ENCODE data around the gene MID1. TPM values are rescaled to one million over a fixed set of nuclear protein-coding genes. Genes with fewer than 3 reads are reported as not detected.

MID1 gene
- total RNA-seq, 1 donor from 2014 or later, result 32.5 TPM

DNA sequence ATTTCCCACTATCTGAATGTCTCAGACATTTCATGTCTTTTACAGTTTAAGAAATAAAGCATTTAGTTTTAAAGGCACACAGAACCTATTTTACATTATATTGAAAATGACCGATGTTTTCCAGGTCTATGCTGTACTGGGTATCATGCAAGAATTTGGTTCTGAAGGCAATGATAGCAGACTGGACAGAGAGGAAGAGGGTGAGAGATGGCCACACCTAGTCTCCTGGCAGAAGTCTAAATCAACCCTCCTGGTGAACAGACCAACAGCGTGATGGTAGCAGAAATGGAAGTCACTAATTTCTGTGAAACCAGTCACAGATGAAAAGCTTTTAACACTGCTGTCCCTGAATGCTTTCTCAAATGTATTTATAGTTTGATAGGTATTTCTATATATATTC, 41.9 kb downstream of the MID1 start:
- H3K9me3 Mint-ChIP-seq (ENCODE audit: low read depth), result peaks cover 19% of the 10 kb centered on the region
- peaks cover 15% of the 10 kb centered on the region for H3K4me1 Mint-ChIP-seq (ENCODE audit: low read depth)

DNA sequence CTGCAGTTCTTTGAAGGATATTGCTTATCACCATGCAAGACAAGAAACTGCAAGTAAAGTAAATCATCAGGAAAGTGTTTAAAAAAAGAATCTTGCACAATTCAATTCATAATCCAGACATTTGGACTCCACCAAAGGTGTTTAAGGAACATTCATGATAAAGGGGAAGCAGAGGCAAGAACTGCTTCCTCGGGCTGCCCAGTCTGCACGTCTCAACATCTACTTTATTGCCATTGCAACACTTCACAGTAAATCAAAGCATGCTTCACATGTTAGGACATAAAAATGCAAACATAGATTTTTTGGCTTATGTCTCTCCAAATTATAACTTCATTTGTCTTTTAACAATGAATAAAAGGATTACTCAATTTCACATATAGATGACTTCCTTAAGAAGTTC, 42.5 kb downstream of the MID1 start:
- no peak for DNase-seq (ENCODE audit: low spot score, unreplicated experiment)
- H3K27ac Mint-ChIP-seq, result no peak overlapping the region
- H3K9me3 Mint-ChIP-seq (ENCODE audit: low read depth), result peaks cover 19% of the 10 kb centered on the region
- TF ChIP-seq CTCF (IDR thresholded peaks at IDR 0.05; ENCODE audit: unreplicated experiment), result no peak
- no peaks in the 10 kb centered on the region for H3K27me3 Mint-ChIP-seq
- H3K4me3 Mint-ChIP-seq (ENCODE audit: low read depth), result no peak overlapping the region
- peaks cover 1% of the 10 kb centered on the region for H3K36me3 Mint-ChIP-seq (ENCODE audit: insufficient read depth)
- H3K4me1 Mint-ChIP-seq (ENCODE audit: low read depth), result peaks cover 15% of the 10 kb centered on the region

More for the DNA sequence above, 41.9 kb downstream of the MID1 start:
- TF ChIP-seq CTCF (IDR thresholded peaks at IDR 0.05; ENCODE audit: unreplicated experiment), result no peak
- Mint-ChIP-seq H3K36me3 (ENCODE audit: insufficient read depth) (peaks cover 1% of the 10 kb centered on the region), H3K27me3 (no peaks in the 10 kb centered on the region), H3K27ac (no peak overlapping the region), H3K4me3 (ENCODE audit: low read depth) (no peak overlapping the region)
- no peak for DNase-seq (ENCODE audit: low spot score, unreplicated experiment)

- Mint-ChIP-seq H3K27ac (no peak overlapping the region), H3K36me3 (ENCODE audit: insufficient read depth) (peaks cover 1% of the 10 kb centered on the region), H3K27me3 (no peaks in the 10 kb centered on the region), H3K9me3 (ENCODE audit: low read depth) (peaks cover 15% of the 10 kb centered on the region), H3K4me3 (ENCODE audit: low read depth) (no peak overlapping the region), H3K4me1 (ENCODE audit: low read depth) (peaks cover 14% of the 10 kb centered on the region)
- DNase-seq (ENCODE audit: low spot score, unreplicated experiment), result no peak
- no peak for TF ChIP-seq CTCF (IDR thresholded peaks at IDR 0.05; ENCODE audit: unreplicated experiment)
These were observed 43.5 kb downstream of the MID1 start for GRCh38 chrX:10576777-10577447.

GRCh38 chrX:10576186-10576585, 44.2 kb downstream of the MID1 start:
- H3K4me1 Mint-ChIP-seq (ENCODE audit: low read depth), result peaks cover 14% of the 10 kb centered on the region
- no peak overlapping the region for H3K4me3 Mint-ChIP-seq (ENCODE audit: low read depth)
- DNase-seq (ENCODE audit: low spot score, unreplicated experiment), result no peak
- peaks cover 1% of the 10 kb centered on the region for H3K36me3 Mint-ChIP-seq (ENCODE audit: insufficient read depth)
- H3K27me3 Mint-ChIP-seq, result no peaks in the 10 kb centered on the region
- no peak for TF ChIP-seq CTCF (IDR thresholded peaks at IDR 0.05; ENCODE audit: unreplicated experiment)
- H3K27ac Mint-ChIP-seq, result no peak overlapping the region
- H3K9me3 Mint-ChIP-seq (ENCODE audit: low read depth), result peaks cover 10% of the 10 kb centered on the region

- Mint-ChIP-seq H3K36me3 (ENCODE audit: insufficient read depth) (peaks cover 1% of the 10 kb centered on the region), H3K9me3 (ENCODE audit: low read depth) (peaks cover 18% of the 10 kb centered on the region), H3K27me3 (no peaks in the 10 kb centered on the region), H3K27ac (no peak overlapping the region), H3K4me1 (ENCODE audit: low read depth) (peaks cover 11% of the 10 kb centered on the region), H3K4me3 (ENCODE audit: low read depth) (no peak overlapping the region)
- TF ChIP-seq CTCF (IDR thresholded peaks at IDR 0.05; ENCODE audit: unreplicated experiment), result no peak
- DNase-seq (ENCODE audit: low spot score, unreplicated experiment), result no peak
These were observed 45.7 kb downstream of the MID1 start for GRCh38 chrX:10574663-10575062.
